HepG2 (cell line): ENCODE results near the gene KRTCAP2. TPM values are rescaled to one million over a fixed set of nuclear protein-coding genes. Genes with fewer than 3 reads are reported as not detected.

ENCODE experiments used
- ARID4A ChIP-seq: sonication (generic); formaldehyde crosslinking; IDR thresholded peaks from 2 replicates; pipeline ENCODE4 v1.5.0; 2020; ENCODE audit warnings: mild to moderate bottlenecking, missing genetic modification reagents, borderline replicate concordance
- BCL3 ChIP-seq: sonication (generic); formaldehyde crosslinking; IDR thresholded peaks from 2 replicates; pipeline ENCODE4 v1.5.1; 2020; ENCODE audit warnings: mild to moderate bottlenecking, missing genetic modification reagents, moderate library complexity
- ELK4 ChIP-seq: sonication (generic); formaldehyde crosslinking; IDR thresholded peaks from 2 replicates; pipeline ENCODE4 v1.9.0; 2021; ENCODE audit warnings: missing genetic modification reagents, borderline replicate concordance
- FOXJ3 ChIP-seq: sonication (generic); formaldehyde crosslinking; IDR thresholded peaks from 2 replicates; pipeline ENCODE4 v1.4.0; 2020; ENCODE audit warnings: missing genetic modification reagents, mild to moderate bottlenecking, borderline replicate concordance
- KDM1A ChIP-seq: IDR thresholded peaks from 2 replicates; pipeline ENCODE4 v1.6.1; 2016; ENCODE audit warnings: missing compliant biosample characterization
- TCF7 ChIP-seq: sonication (generic); IDR thresholded peaks from 2 replicates; pipeline ENCODE4 v1.6.1; 2016; ENCODE audit warnings: antibody characterized with exemption, low read depth
- ZBTB2 ChIP-seq: sonication (generic); formaldehyde crosslinking; IDR thresholded peaks from 2 replicates; pipeline ENCODE4 v1.8.0; 2022; ENCODE audit warnings: low read depth, missing genetic modification reagents
- ZFP36 ChIP-seq: fragments of 150-350 bp; IDR thresholded peaks from 2 replicates; pipeline ENCODE4 v1.6.1; 2018; ENCODE audit warnings: borderline replicate concordance, low read length, low read depth; ENCODE audit not compliant: partially characterized antibody
- ZNF33B ChIP-seq: sonication (generic); formaldehyde crosslinking; IDR thresholded peaks from 2 replicates; pipeline ENCODE4 v1.5.1; 2020; ENCODE audit warnings: mild to moderate bottlenecking, missing genetic modification reagents
- ZNF367 ChIP-seq: sonication (generic); formaldehyde crosslinking; IDR thresholded peaks from 2 replicates; pipeline ENCODE4 v1.4.0; 2020; ENCODE audit warnings: missing genetic modification reagents, borderline replicate concordance
- ZNF383 ChIP-seq: sonication (generic); formaldehyde crosslinking; IDR thresholded peaks from 2 replicates; pipeline ENCODE4 v1.4.0; 2020; ENCODE audit warnings: missing genetic modification reagents, mild to moderate bottlenecking, borderline replicate concordance
- ZNF792 ChIP-seq: IDR thresholded peaks from 2 replicates; pipeline ENCODE4 v1.6.1; 2016
- polyA plus RNA-seq, 8 experiments: library from polyadenylated mRNA; depleted of rRNA in 3 of 8; stranded (reverse) in 7 of 8; unstranded in 1 of 8; fragments of >200 nt; fragmentation: Illumina TruSeq in 4 of 8; extraction: Trizol in 4 of 8; gene quantifications; 2 replicates each; pipeline versions ENCODE4 v1.2.1 to v1.2.3, GENCODE V29; 2011 to 2016; ENCODE audit warnings: low read depth in 4 of 8, missing spikeins in 1 of 8, mixed read lengths in 1 of 8; ENCODE audit not compliant: insufficient read depth in 1 of 8
- total RNA-seq, 5 experiments: library from RNA; depleted of rRNA; stranded (reverse); fragments of >200 nt; fragmentation: Illumina TruSeq; extraction: Trizol; gene quantifications; 2 replicates each; pipeline ENCODE4 v1.2.3, GENCODE V29; 2016; ENCODE audit warnings: low read depth in 1 of 5
- TF ChIP-seq, protein P1 (sequence below): sonication (generic); formaldehyde crosslinking; IDR thresholded peaks from 2 replicates; pipeline ENCODE4 v1.8.0; 2022; ENCODE audit warnings: missing genetic modification reagents, mild to moderate bottlenecking, moderate library complexity, borderline replicate concordance
- TF ChIP-seq, protein P2 (sequence below): sonication (generic); formaldehyde crosslinking; IDR thresholded peaks from 2 replicates; pipeline ENCODE4 v1.4.0; 2020; ENCODE audit warnings: missing genetic modification reagents

Gene KRTCAP2
- total and polyA plus RNA-seq, 2 of the 13 experiments (the other 11 are each of a cell fraction or from before 2014, with no cell fraction given) = 77.3 to 79.4 TPM

DNA sequence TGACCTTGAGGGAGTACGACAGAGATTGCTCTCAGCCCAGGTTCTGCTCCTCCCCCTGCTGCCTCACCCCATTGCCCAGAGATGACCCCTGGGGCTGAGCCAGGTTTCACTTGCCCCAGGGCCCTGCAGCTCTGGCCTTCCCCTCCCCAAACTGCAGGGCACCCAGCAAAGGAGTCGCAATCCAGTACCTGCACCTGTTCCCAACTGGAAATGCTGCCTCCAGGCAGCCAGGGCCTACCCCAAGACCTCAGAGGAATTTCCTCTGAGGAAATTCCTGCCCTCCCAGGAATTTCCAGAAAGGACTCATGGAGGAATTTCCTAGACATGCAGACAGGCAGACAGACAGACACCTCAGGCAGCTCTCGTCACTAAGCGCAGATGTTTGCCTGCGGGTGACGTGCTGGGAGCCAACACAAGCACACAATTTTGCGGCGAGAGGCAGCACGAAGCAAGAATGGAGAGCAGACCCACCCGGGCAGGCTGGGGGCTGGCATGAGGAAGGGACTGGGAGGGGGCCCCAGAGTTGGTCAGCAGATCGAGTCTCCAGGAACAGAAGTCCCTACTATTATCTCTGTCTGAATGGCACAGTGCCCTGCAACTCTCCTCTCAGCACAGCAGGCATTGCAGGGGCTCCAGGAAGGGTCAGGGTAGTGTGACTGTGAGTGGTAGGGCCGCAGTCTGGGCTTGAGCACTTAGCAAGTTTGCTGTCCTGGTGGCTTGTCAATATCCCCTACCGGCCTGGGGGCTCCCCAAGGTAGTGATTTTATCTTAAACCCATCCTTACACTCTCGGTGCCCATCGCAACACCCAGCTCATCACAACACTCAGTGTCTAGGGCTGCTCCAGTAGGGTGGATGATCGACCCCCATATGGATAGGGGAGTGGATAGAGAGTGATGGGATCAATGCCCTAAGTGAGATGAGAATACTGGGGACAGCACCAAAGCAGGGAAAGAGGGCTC lies 48.3 kb downstream of the KRTCAP2 start (continued):
- TF ChIP-seq ZBTB2 (CRISPR knock-in tag) = no peak
- TF ChIP-seq FOXJ3 (CRISPR knock-in tag) = no peak
- TF ChIP-seq ZNF792 (CRISPR knock-in tag) = no peak
- no peak for TF ChIP-seq ZNF367 (CRISPR knock-in tag)
- 0 out of 2 replicates have a peak, but pooled peaks have one; percentile 51 for TF ChIP-seq ZNF33B (CRISPR knock-in tag)
- no peak for TF ChIP-seq ZFP36
- no peak; the same call in 1 of the 2 replicates for TF ChIP-seq ARID4A (CRISPR knock-in tag)
- no peak for TF ChIP-seq ELK4
- no peak for TF ChIP-seq KDM1A (CRISPR knock-in tag)
- no peak for TF ChIP-seq ZNF383 (CRISPR knock-in tag)
- TF ChIP-seq TCF7 = no peak
- TF ChIP-seq, protein P1, sequence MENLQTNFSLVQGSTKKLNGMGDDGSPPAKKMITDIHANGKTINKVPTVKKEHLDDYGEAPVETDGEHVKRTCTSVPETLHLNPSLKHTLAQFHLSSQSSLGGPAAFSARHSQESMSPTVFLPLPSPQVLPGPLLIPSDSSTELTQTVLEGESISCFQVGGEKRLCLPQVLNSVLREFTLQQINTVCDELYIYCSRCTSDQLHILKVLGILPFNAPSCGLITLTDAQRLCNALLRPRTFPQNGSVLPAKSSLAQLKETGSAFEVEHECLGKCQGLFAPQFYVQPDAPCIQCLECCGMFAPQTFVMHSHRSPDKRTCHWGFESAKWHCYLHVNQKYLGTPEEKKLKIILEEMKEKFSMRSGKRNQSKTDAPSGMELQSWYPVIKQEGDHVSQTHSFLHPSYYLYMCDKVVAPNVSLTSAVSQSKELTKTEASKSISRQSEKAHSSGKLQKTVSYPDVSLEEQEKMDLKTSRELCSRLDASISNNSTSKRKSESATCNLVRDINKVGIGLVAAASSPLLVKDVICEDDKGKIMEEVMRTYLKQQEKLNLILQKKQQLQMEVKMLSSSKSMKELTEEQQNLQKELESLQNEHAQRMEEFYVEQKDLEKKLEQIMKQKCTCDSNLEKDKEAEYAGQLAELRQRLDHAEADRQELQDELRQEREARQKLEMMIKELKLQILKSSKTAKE (CRISPR knock-in tag) = 0 out of 2 replicates have a peak, but pooled peaks have one; percentile 17
- no peak for TF ChIP-seq BCL3 (CRISPR knock-in tag)
- TF ChIP-seq, protein P2, sequence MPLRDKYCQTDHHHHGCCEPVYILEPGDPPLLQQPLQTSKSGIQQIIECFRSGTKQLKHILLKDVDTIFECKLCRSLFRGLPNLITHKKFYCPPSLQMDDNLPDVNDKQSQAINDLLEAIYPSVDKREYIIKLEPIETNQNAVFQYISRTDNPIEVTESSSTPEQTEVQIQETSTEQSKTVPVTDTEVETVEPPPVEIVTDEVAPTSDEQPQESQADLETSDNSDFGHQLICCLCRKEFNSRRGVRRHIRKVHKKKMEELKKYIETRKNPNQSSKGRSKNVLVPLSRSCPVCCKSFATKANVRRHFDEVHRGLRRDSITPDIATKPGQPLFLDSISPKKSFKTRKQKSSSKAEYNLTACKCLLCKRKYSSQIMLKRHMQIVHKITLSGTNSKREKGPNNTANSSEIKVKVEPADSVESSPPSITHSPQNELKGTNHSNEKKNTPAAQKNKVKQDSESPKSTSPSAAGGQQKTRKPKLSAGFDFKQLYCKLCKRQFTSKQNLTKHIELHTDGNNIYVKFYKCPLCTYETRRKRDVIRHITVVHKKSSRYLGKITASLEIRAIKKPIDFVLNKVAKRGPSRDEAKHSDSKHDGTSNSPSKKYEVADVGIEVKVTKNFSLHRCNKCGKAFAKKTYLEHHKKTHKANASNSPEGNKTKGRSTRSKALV (CRISPR knock-in tag) = 0 out of 2 replicates have a peak, but pooled peaks have one; percentile 16
